DMS 273 (cell line): Measurements from ENCODE around the gene PC.

Experiments used
- DNase-seq: peaks from one replicate; lab custom pipeline; 2025; ENCODE audit not compliant: unreplicated experiment; lab: John Stamatoyannopoulos, UW

The PC gene

GRCh38 chr11:66912911-66913310 is 45.3 kb downstream of the PC start:
- no peak for DNase-seq

GRCh38 chr11:66912361-66912760 is 45.8 kb downstream of the PC start:
- DNase-seq, result no peak

GRCh38 chr11:66910669-66911068 is 47.5 kb downstream of the PC start:
- no peak for DNase-seq

GRCh38 chr11:66910016-66910415 is 48.2 kb downstream of the PC start:
- no peak for DNase-seq

GRCh38 chr11:66909181-66909580 is 49.0 kb downstream of the PC start:
- no peak for DNase-seq

GRCh38 chr11:66907751-66908630 is 50.2 kb downstream of the PC start:
- no peak for DNase-seq

GRCh38 chr11:66906061-66906733 is 52.0 kb downstream of the PC start:
- DNase-seq, result no peak

- DNase-seq, result no peak
Observed at GRCh38 chr11:66905631-66906030, 52.6 kb downstream of the PC start.

GRCh38 chr11:66904981-66905521 is 53.1 kb downstream of the PC start:
- no peak for DNase-seq

- DNase-seq, result no peak
Observed at GRCh38 chr11:66904561-66904960, 53.6 kb downstream of the PC start.

GRCh38 chr11:66904055-66904454 is 54.1 kb downstream of the PC start:
- no peak for DNase-seq

GRCh38 chr11:66902486-66903177 is 55.6 kb downstream of the PC start:
- no peak for DNase-seq

- DNase-seq, result no peak
Observed at GRCh38 chr11:66901964-66902390, 56.2 kb downstream of the PC start.

- DNase-seq, result no peak
Observed at GRCh38 chr11:66894141-66894540, 64.0 kb downstream of the PC start.

- no peak for DNase-seq
Observed at GRCh38 chr11:66892911-66893310, 65.3 kb downstream of the PC start.

- DNase-seq, result peak; percentile 16
Observed at GRCh38 chr11:66891851-66892660, 66.1 kb downstream of the PC start.

GRCh38 chr11:66889960-66890359 is 68.2 kb downstream of the PC start:
- no peak for DNase-seq

- DNase-seq, result no peak
Observed at GRCh38 chr11:66888282-66888681, 69.9 kb downstream of the PC start.

GRCh38 chr11:66887526-66887925 is 70.7 kb downstream of the PC start:
- no peak for DNase-seq

- no peak for DNase-seq
Observed at GRCh38 chr11:66886671-66887221, 71.4 kb downstream of the PC start.
